Cardiac septum (tissue), 1 donor: ENCODE results near the gene ETHE1. TPM values are rescaled to one million over a fixed set of nuclear protein-coding genes. Genes with fewer than 3 reads are reported as not detected.

Experiments used
- total RNA-seq: library from RNA; stranded (reverse); fragmentation: NEBNext Ultra II Directional; extraction: Animal tissue kit (Norgen Biotek cat#: 25700); gene quantifications from one replicate; pipeline ENCODE4 v1.2.1, GENCODE V29; 2021
- donor health status: DM: no; HTN: no; CAD: no.

ETHE1 gene
- total RNA-seq, 1 donor from 2014 or later: 12.2 TPM

Other genes with a start within 250 kb of the ETHE1 start
- gene CD177, start 173.5 kb downstream of the ETHE1 start, total RNA-seq: 1.4 TPM
- not detected for gene TEX101, start 112.3 kb downstream of the ETHE1 start, total RNA-seq
- gene LYPD3, start 61.6 kb downstream of the ETHE1 start, total RNA-seq: not detected
- gene PHLDB3, start 22.5 kb downstream of the ETHE1 start, total RNA-seq: 7.3 TPM
- 1.7 TPM for gene ZNF575, start 6.0 kb upstream of the ETHE1 start, total RNA-seq
- gene XRCC1, start 48.3 kb upstream of the ETHE1 start, total RNA-seq: 17.9 TPM
- 1.7 TPM for gene PINLYP, start 48.6 kb upstream of the ETHE1 start, total RNA-seq
- 30.2 TPM for gene IRGQ, start 68.9 kb upstream of the ETHE1 start, total RNA-seq
- 11.5 TPM for gene ZNF576, start 69.4 kb upstream of the ETHE1 start, total RNA-seq
- 0.38 TPM for gene SRRM5, start 84.9 kb upstream of the ETHE1 start, total RNA-seq
- gene ZNF428, start 92.4 kb upstream of the ETHE1 start, total RNA-seq: 35.6 TPM
- 5.7 TPM for gene CADM4, start 112.6 kb upstream of the ETHE1 start, total RNA-seq
- gene PLAUR, start 143.0 kb upstream of the ETHE1 start, total RNA-seq: 6.2 TPM
- gene IRGC, start 188.9 kb upstream of the ETHE1 start, total RNA-seq: not detected
- 17.2 TPM for gene SMG9, start 227.8 kb upstream of the ETHE1 start, total RNA-seq